ENCODE results near the gene PER2.

DNA sequence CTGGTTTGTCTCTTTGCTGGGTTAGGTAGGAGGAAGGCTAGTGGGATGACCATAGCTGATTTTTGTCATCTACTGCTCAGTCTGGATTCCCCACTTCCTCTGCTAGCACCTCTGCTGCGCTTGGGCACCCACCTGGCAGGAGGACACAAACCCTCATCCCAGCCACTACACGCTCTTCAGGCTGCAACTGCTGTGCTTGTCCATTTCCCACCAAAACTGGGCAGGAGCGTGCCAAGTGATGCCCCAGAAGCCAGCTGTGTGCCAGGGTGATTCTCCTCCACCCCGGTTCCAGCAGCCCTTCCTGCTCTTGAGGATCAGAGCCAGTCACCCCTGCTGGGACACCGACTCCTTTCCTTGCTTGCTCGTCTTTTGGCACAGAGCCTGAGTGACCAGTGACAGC lies 15.7 kb upstream of the PER2 start:
- TF ChIP-seq, protein P1, sequence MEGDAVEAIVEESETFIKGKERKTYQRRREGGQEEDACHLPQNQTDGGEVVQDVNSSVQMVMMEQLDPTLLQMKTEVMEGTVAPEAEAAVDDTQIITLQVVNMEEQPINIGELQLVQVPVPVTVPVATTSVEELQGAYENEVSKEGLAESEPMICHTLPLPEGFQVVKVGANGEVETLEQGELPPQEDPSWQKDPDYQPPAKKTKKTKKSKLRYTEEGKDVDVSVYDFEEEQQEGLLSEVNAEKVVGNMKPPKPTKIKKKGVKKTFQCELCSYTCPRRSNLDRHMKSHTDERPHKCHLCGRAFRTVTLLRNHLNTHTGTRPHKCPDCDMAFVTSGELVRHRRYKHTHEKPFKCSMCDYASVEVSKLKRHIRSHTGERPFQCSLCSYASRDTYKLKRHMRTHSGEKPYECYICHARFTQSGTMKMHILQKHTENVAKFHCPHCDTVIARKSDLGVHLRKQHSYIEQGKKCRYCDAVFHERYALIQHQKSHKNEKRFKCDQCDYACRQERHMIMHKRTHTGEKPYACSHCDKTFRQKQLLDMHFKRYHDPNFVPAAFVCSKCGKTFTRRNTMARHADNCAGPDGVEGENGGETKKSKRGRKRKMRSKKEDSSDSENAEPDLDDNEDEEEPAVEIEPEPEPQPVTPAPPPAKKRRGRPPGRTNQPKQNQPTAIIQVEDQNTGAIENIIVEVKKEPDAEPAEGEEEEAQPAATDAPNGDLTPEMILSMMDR (IDR thresholded peaks at IDR 0.05), result no peak
- no peak for TF ChIP-seq POLR2A (IDR thresholded peaks at IDR 0.05)
